HG03175 (cell line): ENCODE measurements around the gene NBPF1.
"Not testable (repeated sequence)": the region's sequence is repeated elsewhere in the genome, so short reads cannot be mapped to it uniquely, and the experiment has no call there.

Source experiments
- ATAC-seq: cut with Tn5 transposase; IDR thresholded peaks from one replicate; pipeline ENCODE4 v1.9.1; 2021; ENCODE audit warnings: mild to moderate bottlenecking, moderate library complexity; ENCODE audit not compliant: unreplicated experiment

NBPF1 gene

DNA sequence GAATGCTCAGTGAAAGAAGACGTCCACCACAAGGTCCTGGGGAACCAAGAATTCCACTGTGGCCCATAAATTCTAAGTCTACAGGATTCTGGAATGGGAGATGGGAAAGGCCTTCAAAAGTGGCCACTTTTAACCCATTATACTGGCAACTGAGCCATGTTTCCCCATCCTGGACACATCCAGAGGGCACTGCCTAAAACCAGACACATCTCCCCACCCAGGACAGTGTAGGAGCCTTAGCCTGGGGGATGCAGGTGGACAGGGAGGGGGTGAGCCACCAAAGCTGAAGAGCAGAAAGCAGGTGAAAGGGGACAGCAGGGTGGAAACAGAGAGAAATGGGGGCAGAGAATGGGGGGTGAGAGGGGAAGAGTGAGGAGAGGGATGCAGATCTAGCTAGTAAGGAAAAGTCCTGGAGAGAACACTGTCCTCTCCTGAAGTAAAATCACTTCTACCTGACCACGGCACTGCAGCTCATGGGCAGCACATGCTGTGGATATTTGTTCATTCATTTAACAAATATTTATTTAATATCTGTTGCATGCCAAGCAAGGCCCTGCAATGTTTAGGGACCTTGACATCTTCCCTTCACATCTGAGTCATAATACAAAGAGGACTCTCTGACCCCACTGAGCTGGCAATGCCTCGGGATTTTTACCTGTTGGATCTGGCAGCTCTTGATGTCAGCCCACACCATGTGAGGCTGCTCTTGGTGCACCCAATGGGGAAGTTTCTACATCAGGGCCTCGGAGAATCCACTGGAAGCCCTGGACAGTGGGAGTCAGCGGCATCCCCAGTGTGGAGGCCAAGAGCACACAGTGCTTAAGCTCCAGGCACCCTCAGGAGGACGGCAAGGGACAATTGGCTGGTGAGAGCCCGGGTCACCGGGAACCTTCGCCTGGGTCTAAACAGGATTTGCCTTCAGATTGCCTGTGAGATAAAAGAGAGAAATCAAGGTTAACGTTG is 5.2 kb downstream of the NBPF1 start:
- not testable (repeated sequence) for ATAC-seq

DNA sequence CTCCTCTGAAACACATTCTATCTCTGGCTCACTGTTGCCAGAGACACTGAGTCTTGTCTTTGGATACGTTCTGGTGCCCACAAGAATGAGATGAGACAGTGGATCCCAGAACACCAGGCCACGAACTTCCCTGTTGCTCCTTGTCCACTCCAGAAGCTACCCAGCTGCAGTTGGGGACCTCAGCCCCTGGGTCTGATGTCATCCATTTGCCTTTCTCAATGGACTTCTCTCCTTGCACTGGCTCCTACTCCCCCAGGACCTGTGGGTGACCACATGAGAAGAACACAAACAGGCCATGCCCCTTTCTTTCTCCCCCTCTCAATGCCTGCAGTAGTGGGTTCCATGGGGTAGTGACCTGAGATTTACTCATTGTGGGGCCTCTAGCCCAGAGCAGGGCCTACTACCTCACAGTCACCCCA is 5.9 kb downstream of the NBPF1 start:
- ATAC-seq = no peak

DNA sequence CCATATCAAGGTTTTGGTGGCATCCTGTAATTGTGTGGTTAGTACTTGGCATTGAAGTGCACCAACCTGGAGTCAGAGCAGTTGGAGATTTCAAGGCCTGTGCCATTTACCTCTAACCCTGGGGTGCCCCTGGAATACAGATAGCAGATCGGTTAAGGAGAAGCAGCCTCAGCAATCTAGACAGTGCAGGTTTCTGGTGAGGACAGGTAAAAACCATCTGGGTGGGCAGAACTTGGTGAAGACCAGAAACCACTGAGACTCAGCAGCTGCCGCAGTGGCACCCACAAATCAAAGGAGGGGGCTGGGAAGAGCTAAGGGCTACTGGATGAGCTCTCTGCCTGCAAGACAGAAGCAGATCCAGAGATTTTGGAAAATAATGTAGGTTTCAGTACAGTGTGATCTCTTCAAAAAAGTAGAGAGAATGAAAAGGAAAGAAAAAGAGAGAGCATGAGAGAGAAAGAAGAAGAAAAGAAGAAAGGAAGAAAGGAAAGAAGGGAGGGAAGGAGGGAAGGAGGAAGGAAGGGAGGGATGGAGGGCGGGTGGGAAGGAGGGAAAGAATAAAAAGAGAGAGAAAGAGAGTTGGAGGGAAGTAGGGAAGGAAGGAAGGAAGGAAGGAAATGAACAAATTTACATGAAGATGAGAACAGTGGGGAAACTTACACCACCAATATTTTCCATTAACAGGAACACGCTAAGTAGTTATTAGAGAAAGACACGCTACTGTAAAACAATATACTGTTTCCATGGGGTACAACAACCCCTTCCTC is 6.5 kb downstream of the NBPF1 start:
- ATAC-seq = not testable (repeated sequence)

DNA sequence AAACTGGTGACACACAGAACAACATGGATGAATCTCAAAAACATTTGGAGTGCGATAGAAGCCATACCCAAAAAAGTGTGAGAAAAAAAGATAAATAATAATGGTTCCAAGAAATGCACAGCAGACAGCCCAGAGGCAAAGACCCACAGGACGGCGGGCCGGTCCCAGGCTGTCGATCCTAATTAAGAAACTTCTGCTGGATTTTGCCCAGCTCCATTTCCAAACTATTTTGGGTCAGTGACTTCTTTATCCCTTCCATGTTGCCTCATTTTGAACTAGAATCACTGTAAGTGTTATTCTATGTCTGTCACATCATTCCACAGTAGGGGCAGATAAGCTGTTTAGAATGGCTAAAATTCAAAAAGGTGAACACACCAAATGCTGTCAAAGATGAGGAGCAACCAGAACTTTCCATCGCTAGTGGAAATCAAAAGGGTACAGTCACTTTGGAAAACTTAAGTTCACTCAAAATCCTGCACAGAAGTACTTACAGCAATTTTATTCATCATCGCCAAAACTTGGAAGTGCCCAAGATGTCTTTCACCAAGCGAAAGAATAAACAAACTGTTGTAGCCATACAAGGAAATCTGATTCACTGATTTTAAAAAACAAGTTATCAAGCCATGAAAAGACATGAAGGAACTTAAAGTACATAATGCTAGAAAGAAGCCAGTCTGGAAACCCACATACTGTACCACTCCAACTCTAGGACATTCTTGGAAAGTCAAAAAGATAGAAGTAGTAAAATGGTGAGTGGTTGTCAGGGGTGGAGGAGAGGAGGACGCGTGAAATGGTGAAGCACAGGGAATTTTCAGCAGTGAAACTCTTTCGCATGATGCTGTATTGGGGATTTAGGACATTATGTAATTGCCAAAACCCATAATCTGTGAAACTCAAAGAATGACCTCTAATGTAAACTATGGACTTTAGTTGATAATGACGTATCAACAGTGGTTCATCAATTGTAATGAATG is 7.5 kb downstream of the NBPF1 start:
- no peak for ATAC-seq

DNA sequence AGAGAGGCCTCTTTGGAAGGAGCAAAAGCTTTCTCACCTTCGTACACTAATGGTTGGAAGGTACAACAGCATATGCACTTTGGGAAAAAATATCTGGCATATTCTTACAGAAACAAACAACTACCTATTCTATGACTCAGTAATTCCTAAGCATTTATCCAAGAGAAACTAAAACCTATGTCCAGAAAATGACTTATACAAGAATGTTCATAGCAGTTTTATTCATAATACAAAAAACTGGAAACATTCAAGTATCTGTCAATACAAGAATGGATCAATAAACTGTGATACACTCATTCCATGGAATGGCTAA is 8.2 kb downstream of the NBPF1 start:
- ATAC-seq = no peak

DNA sequence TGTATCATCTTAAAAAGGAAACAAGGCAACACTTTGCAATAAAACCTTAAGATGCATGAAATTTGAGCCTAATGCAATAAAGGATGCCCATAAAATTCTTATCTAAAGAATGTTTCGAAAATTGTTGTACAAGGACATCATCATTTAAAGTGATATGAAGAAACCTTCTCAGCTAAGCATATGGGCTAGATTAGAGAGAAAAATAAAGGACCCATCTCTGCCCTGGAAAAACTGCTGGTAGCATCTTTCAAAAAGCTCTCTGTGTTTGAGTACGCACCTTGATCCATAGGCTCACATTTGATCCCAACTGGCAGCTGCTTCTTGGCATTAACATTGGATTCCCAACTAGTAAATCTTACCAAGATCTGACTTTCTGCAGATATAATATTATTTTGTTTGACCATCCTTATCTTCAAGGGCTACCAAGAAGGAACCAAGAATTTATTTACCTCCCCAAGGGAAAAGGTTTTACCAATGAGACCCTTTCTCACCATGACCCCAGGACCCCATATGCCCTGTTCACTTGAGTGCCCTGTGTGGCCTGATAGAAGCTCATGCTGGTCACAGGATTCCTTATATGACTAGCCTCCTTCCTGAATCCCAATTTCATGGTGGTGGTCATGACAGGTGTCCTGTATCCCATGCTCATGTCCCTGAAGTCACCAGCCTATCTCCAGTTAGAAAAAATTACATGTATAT is 8.7 kb downstream of the NBPF1 start:
- not testable (repeated sequence) for ATAC-seq

DNA sequence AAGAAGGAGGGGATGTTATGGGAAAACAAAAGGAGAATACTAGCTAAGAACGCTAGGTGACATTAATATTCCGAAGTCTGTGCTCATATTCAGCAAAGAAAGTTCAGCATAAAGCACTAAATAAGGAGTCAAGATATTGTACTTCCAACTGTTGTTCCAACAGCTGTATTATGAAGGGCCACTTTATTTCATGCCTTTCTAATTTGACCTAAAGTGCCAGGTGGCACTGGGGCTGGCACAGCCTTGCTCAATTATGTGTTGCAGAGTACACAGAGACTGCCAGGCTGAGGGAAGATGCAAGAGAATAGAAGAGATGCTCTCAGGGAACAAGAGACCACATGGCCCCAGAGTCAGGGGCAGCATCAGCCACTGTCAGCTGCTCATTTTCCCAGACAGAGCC is 9.7 kb downstream of the NBPF1 start:
- not testable (repeated sequence) for ATAC-seq

DNA sequence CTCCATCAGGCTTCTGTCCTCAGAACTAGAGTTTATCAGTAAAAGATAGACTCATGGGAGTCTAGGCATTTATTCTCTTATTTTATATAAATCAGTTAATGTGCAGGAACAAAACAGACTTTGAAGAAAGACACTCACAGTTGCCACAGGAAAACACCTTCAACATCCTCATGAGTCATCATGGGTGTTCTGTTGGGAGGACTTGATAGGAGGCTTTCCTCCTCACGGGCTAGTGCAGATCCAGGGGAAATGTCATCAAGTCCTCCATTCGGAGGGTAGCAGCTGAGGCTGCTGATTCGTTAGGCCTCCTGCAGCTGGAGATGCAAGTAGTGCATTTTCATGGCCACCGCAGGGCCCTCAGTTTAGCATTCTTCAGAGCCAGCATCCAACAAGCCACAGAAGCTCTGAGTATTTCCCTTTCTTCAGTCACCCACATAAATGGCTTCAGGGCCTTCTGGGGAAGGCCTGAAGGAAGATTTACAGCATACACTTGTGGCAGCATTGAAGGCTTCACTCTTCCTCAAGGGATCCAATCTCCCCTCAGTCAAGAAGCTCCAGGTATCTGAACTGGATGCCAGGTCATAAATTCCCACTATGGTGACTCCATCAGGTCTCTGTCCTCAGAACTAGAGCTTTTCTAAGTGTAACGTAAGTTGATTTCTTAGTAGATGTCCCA is 10.9 kb downstream of the NBPF1 start:
- not testable (repeated sequence) for ATAC-seq

DNA sequence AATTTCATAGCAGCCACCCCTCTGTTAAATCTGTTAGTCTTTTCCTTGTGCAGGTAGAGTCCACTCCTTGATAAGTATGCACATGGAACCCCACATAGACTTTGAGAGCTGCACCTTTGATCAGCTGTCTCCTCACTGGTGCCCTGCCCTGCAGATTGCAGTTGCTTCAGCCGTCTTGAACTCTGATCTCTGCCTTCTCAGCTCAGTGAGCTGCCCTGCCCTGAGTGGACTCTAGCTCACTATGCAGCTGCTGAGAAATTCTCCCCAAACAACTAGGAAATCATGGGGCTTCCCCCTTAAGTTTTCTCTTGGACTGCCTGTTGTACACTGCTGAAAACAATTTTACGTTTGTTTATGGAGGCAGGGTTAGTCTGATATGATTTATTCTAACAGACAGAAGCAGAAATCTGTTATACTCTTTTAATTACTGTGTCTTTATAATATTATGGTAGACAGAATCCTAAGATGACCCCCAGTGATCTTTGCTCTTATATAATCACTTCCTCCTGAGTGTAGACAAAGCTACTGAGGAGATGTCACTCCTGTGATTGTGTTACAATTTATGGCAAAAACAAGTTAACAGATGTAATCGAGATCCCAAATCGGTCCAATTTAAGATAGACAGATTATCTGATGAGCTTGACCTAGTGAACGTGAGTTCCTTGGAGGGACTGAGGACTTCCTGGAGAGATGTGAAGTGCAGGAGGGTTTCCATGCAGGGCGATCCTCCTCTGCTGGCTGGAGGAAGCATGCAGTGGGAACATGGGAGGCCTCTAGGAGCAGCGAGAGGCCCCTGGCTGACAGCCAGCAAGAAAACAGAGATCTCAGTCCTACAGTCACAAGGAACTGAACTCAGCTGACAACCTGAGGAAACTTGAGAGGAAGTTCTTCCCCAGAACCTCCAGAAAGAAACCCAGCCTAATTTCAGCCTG is 12.2 kb downstream of the NBPF1 start:
- not testable (repeated sequence) for ATAC-seq

DNA sequence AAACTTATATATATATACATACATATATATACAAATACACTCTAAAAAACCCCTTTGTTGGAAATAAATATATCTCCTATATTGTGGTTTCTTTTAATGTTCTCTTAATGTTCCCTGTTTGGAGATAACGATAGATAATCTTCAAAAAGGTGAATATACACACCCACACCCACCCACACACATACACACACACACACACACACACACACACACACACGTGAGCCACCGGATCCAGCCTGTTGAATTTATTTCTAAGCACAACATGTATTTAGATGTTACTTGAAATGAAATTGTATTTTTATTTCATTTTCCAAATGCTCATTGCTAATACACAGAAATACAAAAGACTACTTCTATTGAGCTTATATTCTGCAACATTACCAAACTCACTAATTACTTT is 14.0 kb downstream of the NBPF1 start:
- not testable (repeated sequence) for ATAC-seq

DNA sequence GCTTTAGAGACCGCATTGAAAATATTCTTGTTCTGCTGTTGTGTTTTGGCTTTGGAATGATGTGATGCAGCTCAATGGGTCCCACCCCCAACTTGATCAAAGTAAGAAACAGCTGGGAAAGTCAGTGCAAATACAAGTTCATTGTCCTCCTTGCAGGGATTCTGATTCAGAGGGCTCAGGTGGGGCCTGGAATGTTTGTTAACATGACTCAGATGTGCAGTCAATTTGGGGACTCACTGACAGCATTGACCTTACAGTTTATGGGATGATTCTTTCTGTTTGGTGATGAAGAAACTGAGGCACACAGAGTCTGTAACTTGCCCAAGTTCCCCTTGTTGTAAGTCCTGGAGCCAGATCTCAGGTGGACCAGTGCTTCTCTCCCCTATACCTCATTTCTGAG is 18.1 kb downstream of the NBPF1 start:
- ATAC-seq = not testable (repeated sequence)

DNA sequence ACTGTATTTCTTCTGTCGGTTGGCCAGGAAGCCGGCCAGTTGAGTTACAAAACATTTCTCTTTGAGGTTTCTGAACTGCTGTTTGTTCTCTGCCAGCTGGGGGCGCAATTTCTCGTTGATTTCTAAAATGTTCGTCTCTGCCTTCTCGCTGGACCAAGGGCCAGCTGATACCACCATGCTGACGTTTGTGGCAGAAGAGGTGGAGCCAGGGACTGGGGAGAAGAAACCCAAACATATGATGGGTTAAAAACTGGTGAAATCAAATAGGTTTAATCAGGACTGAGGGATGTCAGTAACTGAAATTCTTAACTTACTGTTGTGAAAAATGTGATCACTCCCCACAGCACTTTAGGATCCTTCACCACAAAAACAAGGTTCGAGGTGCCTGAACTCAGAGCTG is 21.5 kb downstream of the NBPF1 start:
- ATAC-seq = not testable (repeated sequence)

DNA sequence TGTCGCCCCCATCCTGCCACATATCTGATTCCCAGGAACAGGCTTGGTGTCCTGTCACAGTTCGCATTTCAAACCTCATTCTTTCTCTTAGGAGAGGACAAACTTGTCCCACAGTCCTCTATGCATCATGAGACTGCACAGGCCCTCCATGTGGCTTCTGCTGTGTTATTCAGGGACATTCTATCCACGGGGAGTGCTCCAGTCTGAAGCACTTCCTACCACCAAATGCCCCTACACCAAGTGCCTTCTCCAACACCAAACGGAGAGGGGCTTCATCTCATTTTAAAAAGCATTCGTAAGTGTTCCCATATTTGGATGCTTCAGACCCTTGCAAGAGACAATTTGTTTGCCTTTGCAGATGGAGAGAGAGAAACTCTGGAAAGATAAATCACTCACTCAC is 25.3 kb downstream of the NBPF1 start:
- ATAC-seq = not testable (repeated sequence)

DNA sequence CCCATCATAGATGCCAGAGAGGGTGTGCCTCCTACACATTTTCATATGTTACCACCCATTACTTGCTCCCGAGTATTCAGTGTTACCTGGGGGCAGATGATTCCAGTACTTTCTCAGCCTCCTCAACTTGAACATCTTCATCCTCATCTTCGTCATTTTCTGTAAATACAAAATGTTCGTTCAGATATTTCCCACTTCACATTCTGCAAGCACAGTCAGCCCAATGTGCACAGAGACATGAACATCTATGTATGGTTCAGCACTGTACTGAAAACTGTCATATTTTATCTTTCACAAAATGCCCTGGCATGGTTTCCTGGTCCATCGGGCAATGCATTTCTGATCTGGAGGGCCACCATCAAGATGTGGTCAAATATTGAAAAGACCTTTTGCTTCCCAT is 25.7 kb downstream of the NBPF1 start:
- ATAC-seq = not testable (repeated sequence)

DNA sequence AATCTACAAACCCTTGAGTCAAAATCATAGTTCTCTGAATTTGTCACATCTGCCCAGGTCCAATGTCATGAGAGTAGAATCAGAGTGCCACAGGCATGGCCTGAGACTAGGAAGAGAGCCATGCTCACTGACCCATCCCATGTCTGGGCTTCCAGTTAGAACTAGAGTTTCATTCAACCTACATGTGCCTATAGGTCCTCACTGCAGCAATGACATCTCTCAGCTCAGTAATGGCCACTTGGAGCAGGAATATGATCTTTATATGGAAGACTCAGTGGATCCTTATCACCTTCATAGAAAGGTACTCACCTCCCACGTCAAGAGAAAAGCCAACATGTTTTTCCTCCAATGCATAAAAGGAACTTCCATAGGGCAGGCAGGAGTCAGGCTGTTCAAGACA is 48.0 kb downstream of the NBPF1 start:
- not testable (repeated sequence) for ATAC-seq

DNA sequence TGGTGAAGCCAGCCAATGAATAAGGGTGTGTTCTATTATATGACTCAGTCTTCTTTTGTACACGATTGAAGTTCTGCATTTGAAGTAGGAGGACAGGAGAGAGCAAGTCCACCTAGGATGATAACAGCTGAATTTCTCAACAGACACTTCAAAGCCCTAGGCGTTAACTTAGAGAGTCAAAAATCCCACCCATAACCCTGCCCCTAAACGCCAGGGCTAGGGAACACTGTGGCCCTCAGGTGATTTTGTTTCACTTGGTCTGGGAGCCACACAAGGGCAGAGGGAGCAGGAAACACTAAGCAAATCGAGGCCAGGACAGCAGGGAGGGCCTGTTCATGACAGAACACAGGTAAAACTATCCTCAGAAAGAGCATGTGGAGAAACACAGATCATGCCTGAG is 52.3 kb downstream of the NBPF1 start:
- ATAC-seq = not testable (repeated sequence)

DNA sequence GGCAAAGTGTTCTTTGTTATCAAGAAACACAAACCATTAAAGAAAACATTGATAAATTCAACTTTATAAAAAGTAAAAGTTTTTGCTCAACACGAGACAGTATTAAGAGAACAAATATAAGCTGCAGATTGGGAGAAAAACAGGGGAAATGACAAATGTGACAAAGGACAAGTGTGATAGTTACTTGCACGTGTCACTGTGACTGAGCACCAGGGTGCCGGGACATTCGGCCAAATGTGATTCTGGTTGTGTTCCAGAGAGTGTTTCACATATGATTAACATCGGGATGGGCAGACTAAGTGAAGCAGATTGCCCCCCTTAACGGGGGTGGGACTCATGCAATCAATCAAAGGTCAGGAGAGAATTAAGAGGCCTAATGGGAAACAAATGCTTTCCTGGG is 52.9 kb downstream of the NBPF1 start:
- ATAC-seq = not testable (repeated sequence)

DNA sequence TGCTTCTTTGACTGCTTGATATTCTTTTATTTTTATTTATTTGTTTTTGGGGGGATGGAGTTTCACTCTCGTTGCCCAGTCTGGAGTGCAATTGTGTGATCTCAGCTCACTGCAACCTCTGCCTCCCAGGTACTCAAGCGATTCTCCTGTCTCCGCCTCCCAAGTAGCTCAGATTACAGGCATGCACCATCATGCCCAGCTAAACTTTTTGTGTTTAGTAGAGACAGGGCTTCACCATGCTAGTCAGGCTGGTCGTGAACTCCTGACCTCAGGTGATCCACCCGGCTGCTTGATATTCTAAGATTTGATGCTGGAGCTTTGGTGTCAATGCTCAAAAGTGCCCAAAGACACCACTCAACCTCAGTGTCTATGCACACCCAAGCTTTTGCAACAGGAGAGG is 53.7 kb downstream of the NBPF1 start:
- not testable (repeated sequence) for ATAC-seq

DNA sequence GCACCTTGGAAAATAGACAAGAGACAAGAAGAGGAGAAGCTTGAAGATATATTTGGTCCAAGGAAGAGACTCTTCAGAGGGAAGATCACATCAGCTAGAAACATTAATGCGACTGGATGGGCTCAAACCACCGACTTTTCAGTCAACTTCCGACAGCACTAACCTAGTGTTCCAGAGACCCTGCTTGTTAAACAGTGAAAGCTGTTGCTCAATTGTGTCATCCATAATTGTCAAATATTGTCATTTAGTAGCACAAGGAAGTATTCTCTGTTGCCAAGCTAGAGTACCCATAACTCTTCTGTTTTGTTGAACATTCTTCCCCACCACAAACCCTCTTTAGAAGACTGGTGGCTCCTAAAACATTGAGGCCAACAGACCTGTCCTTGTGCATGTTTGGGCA is 56.3 kb downstream of the NBPF1 start:
- not testable (repeated sequence) for ATAC-seq
